Raji (cell line): Measurements from ENCODE around the gene TMEM273.

Experiments used
- POLR2A ChIP-seq: IDR thresholded peaks from 2 replicates; pipeline ENCODE4 v1.6.1; 2011; ENCODE audit warnings: low read depth, low read length, control low read depth; ENCODE audit not compliant: insufficient read depth

The TMEM273 gene

GRCh38 chr10:49132362-49132737 is 55.8 kb downstream of the TMEM273 start:
- no peak for TF ChIP-seq POLR2A

- no peak for TF ChIP-seq POLR2A
These were observed 56.5 kb downstream of the TMEM273 start for GRCh38 chr10:49131507-49132361.

- TF ChIP-seq POLR2A = no peak
These were observed 58.8 kb downstream of the TMEM273 start for GRCh38 chr10:49129376-49129775.

- no peak for TF ChIP-seq POLR2A
These were observed 59.3 kb downstream of the TMEM273 start for GRCh38 chr10:49128854-49129253.

GRCh38 chr10:49123981-49124950 is 63.9 kb downstream of the TMEM273 start:
- no peak for TF ChIP-seq POLR2A

- TF ChIP-seq POLR2A = no peak
These were observed 67.3 kb downstream of the TMEM273 start for GRCh38 chr10:49120911-49121310.

GRCh38 chr10:49119746-49120145 is 68.4 kb downstream of the TMEM273 start:
- TF ChIP-seq POLR2A = no peak

- no peak for TF ChIP-seq POLR2A
These were observed 69.6 kb downstream of the TMEM273 start for GRCh38 chr10:49118430-49119074.

- no peak for TF ChIP-seq POLR2A
These were observed 70.7 kb downstream of the TMEM273 start for GRCh38 chr10:49117376-49118070.

- TF ChIP-seq POLR2A = no peak
These were observed 71.4 kb downstream of the TMEM273 start for GRCh38 chr10:49116509-49117375.

GRCh38 chr10:49115796-49116508 is 72.2 kb downstream of the TMEM273 start:
- no peak for TF ChIP-seq POLR2A

GRCh38 chr10:49115015-49115795 is 73.0 kb downstream of the TMEM273 start, which contains the start of gene VSTM4:
TSS of gene VSTM4 (minus strand) at chr10:49115522. CDS start at chr10:49115485, 37 bp downstream.
- TF ChIP-seq POLR2A = no peak
